ENCODE results near the gene APCDD1L.
A peak's percentile ranks its signal among the peaks of the same experiment; 100 is the strongest.

Gene APCDD1L

GRCh38 chr20:58555078-58555765 is 40.0 kb upstream of the APCDD1L start:
- peak; percentile 53 for DNase-seq
- peaks cover 2% of the 10 kb centered on the region for H3K27me3 ChIP-seq (replicated peaks)

GRCh38 chr20:58554541-58554940 is 39.3 kb upstream of the APCDD1L start:
- H3K27ac ChIP-seq = no peak overlapping the region
- H3K4me3 ChIP-seq (ENCODE audit: low read depth, low read length) = no peak overlapping the region
- in situ Hi-C loops (cut with HindIII; ENCODE audit: low pct_ligation_motif_present, low sequenced_read_pairs) = no loop called here
- no peak for DNase-seq
- no peak for TF ChIP-seq CTCF (IDR thresholded peaks at IDR 0.05; ENCODE audit: low read depth, low read length, missing control alignments)
- H3K36me3 ChIP-seq (replicated peaks) = no peaks in the 10 kb centered on the region
- peaks cover 2% of the 10 kb centered on the region for H3K27me3 ChIP-seq (replicated peaks)

More at GRCh38 chr20:58555078-58555765, 40.0 kb upstream of the APCDD1L start:
- no peak overlapping the region for H3K27ac ChIP-seq
- no peak for TF ChIP-seq CTCF (IDR thresholded peaks at IDR 0.05; ENCODE audit: low read depth, low read length, missing control alignments)
- in situ Hi-C loops (cut with HindIII; ENCODE audit: low pct_ligation_motif_present, low sequenced_read_pairs) = no loop called here
- no peaks in the 10 kb centered on the region for H3K36me3 ChIP-seq (replicated peaks)
- H3K4me3 ChIP-seq (ENCODE audit: low read depth, low read length) = no peak overlapping the region

GRCh38 chr20:58553841-58554240 is 38.6 kb upstream of the APCDD1L start:
- H3K27me3 ChIP-seq (replicated peaks) = peaks cover 2% of the 10 kb centered on the region
- no peak overlapping the region for H3K4me3 ChIP-seq (ENCODE audit: low read depth, low read length)
- TF ChIP-seq CTCF (IDR thresholded peaks at IDR 0.05; ENCODE audit: low read depth, low read length, missing control alignments) = no peak
- H3K36me3 ChIP-seq (replicated peaks) = no peaks in the 10 kb centered on the region
- H3K27ac ChIP-seq = no peak overlapping the region
- no peak for DNase-seq
- in situ Hi-C loops (cut with HindIII; ENCODE audit: low pct_ligation_motif_present, low sequenced_read_pairs) = no loop called here

GRCh38 chr20:58553166-58553696 is 38.0 kb upstream of the APCDD1L start:
- DNase-seq = no peak
- Histone ChIP-seq H3K4me3 (ENCODE audit: low read depth, low read length) (no peak overlapping the region), H3K27ac (no peak overlapping the region), H3K27me3 (replicated peaks) (peaks cover 2% of the 10 kb centered on the region), H3K36me3 (replicated peaks) (no peaks in the 10 kb centered on the region)
- in situ Hi-C loops (cut with HindIII; ENCODE audit: low pct_ligation_motif_present, low sequenced_read_pairs) = no loop called here
- TF ChIP-seq CTCF (IDR thresholded peaks at IDR 0.05; ENCODE audit: low read depth, low read length, missing control alignments) = no peak

- TF ChIP-seq CTCF (IDR thresholded peaks at IDR 0.05; ENCODE audit: low read depth, low read length, missing control alignments) = no peak
- DNase-seq = no peak
- in situ Hi-C loops (cut with HindIII; ENCODE audit: low pct_ligation_motif_present, low sequenced_read_pairs) = no loop called here
- H3K36me3 ChIP-seq (replicated peaks) = no peaks in the 10 kb centered on the region
- H3K27me3 ChIP-seq (replicated peaks) = peaks cover 2% of the 10 kb centered on the region
- H3K4me3 ChIP-seq (ENCODE audit: low read depth, low read length) = no peak overlapping the region
- no peak overlapping the region for H3K27ac ChIP-seq
These were observed 37.3 kb upstream of the APCDD1L start for GRCh38 chr20:58552366-58552934.
